H9 (cell line): ENCODE results near the gene DCHS2. TPM values are rescaled to one million over a fixed set of nuclear protein-coding genes. Genes with fewer than 3 reads are reported as not detected.

ENCODE experiments used
- DNase-seq: peaks from one replicate; pipeline ENCODE4 v3.0.0-alpha.2; 2017
- H2AFZ ChIP-seq: one replicate; pipeline ENCODE4 v1.6.1; 2013; ENCODE audit warnings: mild to moderate bottlenecking, low read length, control low read depth, moderate library complexity
- H2AK5ac ChIP-seq: 2 replicates; pipeline ENCODE4 v1.6.1; 2013; ENCODE audit warnings: low read length, control low read depth, mixed read lengths; ENCODE audit not compliant: insufficient read length
- H2BK120ac ChIP-seq: one replicate; pipeline ENCODE4 v1.6.1; 2013; ENCODE audit warnings: low read depth, mild to moderate bottlenecking, low read length, control low read depth, inconsistent platforms; ENCODE audit not compliant: poor library complexity, severe bottlenecking
- H2BK12ac ChIP-seq: 2 replicates; pipeline ENCODE4 v1.6.1; 2013; ENCODE audit warnings: low read length, control low read depth, mixed read lengths, low read depth; ENCODE audit not compliant: insufficient read length
- H2BK15ac ChIP-seq: 2 replicates; pipeline ENCODE4 v1.6.1; 2013; ENCODE audit warnings: low read depth, low read length, control low read depth
- H2BK20ac ChIP-seq: one replicate; pipeline ENCODE4 v1.6.1; 2013; ENCODE audit warnings: low read depth, mild to moderate bottlenecking, low read length, control low read depth, inconsistent platforms; ENCODE audit not compliant: poor library complexity, severe bottlenecking
- H2BK5ac ChIP-seq: 2 replicates; pipeline ENCODE4 v1.6.1; 2013; ENCODE audit warnings: low read length, control low read depth, mixed read lengths; ENCODE audit not compliant: insufficient read length
- H3K14ac ChIP-seq: 2 replicates; pipeline ENCODE4 v1.6.1; 2013; ENCODE audit warnings: low read length, control low read depth; ENCODE audit not compliant: insufficient read depth
- H3K18ac ChIP-seq: 2 replicates; pipeline ENCODE4 v1.6.1; 2013; ENCODE audit warnings: low read depth, mild to moderate bottlenecking, mixed read lengths, low read length, control low read depth; ENCODE audit not compliant: insufficient read length
- H3K23ac ChIP-seq: 2 replicates; pipeline ENCODE4 v1.6.1; 2013; ENCODE audit warnings: low read length, control low read depth, mixed read lengths, low read depth; ENCODE audit not compliant: insufficient read length
- H3K23me2 ChIP-seq: 2 replicates; pipeline ENCODE4 v1.6.1; 2013; ENCODE audit warnings: low read depth, mild to moderate bottlenecking, mixed read lengths, low read length, control low read depth; ENCODE audit not compliant: insufficient read length, poor library complexity, severe bottlenecking
- H3K27ac ChIP-seq: 2 replicates; pipeline ENCODE4 v1.5.1; 2013; ENCODE audit warnings: low read length, control low read depth, mixed read lengths, low read depth; ENCODE audit not compliant: insufficient read length
- H3K27me3 ChIP-seq: 2 replicates; pipeline ENCODE4 v1.6.1; 2013; ENCODE audit warnings: low read length, control low read depth, inconsistent platforms; ENCODE audit not compliant: insufficient read depth
- H3K4ac ChIP-seq: 2 replicates; pipeline ENCODE4 v1.6.1; 2013; ENCODE audit warnings: low read depth, mild to moderate bottlenecking, control low read depth, inconsistent platforms, low read length, moderate library complexity
- H3K4me1 ChIP-seq: 2 replicates; pipeline ENCODE4 v1.6.1; 2013; ENCODE audit warnings: low read length, control low read depth, inconsistent platforms; ENCODE audit not compliant: insufficient read depth
- H3K4me2 ChIP-seq: 2 replicates; pipeline ENCODE4 v1.6.1; 2013; ENCODE audit warnings: low read length, control low read depth, mixed read lengths; ENCODE audit not compliant: insufficient read length, insufficient read depth
- H3K56ac ChIP-seq: 2 replicates; pipeline ENCODE4 v1.6.1; 2013; ENCODE audit warnings: low read depth, mild to moderate bottlenecking, mixed read lengths, low read length, control low read depth; ENCODE audit not compliant: insufficient read length
- H3K79me1 ChIP-seq: 2 replicates; pipeline ENCODE4 v1.6.1; 2013; ENCODE audit warnings: low read depth, mild to moderate bottlenecking, moderate library complexity, low read length, control low read depth, inconsistent platforms; ENCODE audit not compliant: insufficient read depth, poor library complexity, severe bottlenecking
- H3K79me2 ChIP-seq: 2 replicates; pipeline ENCODE4 v1.6.1; 2013; ENCODE audit warnings: low read length, control low read depth, inconsistent platforms; ENCODE audit not compliant: insufficient read depth
- H3K9ac ChIP-seq: 2 replicates; pipeline ENCODE4 v1.6.1; 2013; ENCODE audit warnings: low read length, control low read depth, mixed read lengths; ENCODE audit not compliant: insufficient read length; ENCODE audit errors: extremely low read depth
- H3K9me3 ChIP-seq: one replicate; pipeline ENCODE4 v1.6.1; 2013; ENCODE audit warnings: low read depth, low read length, inconsistent platforms; ENCODE audit not compliant: control insufficient read depth
- H3T11ph ChIP-seq: one replicate; pipeline ENCODE4 v1.6.1; 2013; ENCODE audit warnings: mild to moderate bottlenecking, low read length, control low read depth, inconsistent platforms
- H4K20me1 ChIP-seq: one replicate; pipeline ENCODE4 v1.6.1; 2013; ENCODE audit not compliant: control insufficient read depth, insufficient read length, insufficient read depth
- H4K5ac ChIP-seq: 2 replicates; pipeline ENCODE4 v1.6.1; 2013; ENCODE audit warnings: low read depth, mild to moderate bottlenecking, mixed read lengths, low read length, control low read depth; ENCODE audit not compliant: insufficient read length
- H4K8ac ChIP-seq: replicated peaks from 2 replicates; pipeline ENCODE4 v1.6.1; 2013; ENCODE audit warnings: low read length, control low read depth, mixed read lengths, low read depth; ENCODE audit not compliant: insufficient read length
- H4K91ac ChIP-seq: 2 replicates; pipeline ENCODE4 v1.6.1; 2013; ENCODE audit warnings: low read depth, mild to moderate bottlenecking, moderate library complexity, mixed read lengths, low read length, control low read depth; ENCODE audit not compliant: insufficient read length
- H3K27ac Mint-ChIP-seq, 3 experiments: 2 replicates in 2 of 3; 3 replicates in 1 of 3; pipeline ENCODE4 v1.8.0; 2020 to 2021; ENCODE audit warnings: mixed read lengths in 3 of 3, mild to moderate bottlenecking in 1 of 3, moderate library complexity in 1 of 3
- H3K27me3 Mint-ChIP-seq: 2 replicates; pipeline ENCODE4 v1.8.0; 2021; ENCODE audit warnings: low read depth, mild to moderate bottlenecking, moderate library complexity, mixed read lengths
- H3K36me3 Mint-ChIP-seq, 3 experiments: 2 replicates in 2 of 3; 3 replicates in 1 of 3; pipeline ENCODE4 v1.8.0; 2020 to 2021; ENCODE audit warnings: low read depth in 3 of 3, mixed read lengths in 3 of 3; ENCODE audit not compliant: insufficient read depth in 1 of 3
- H3K4me1 Mint-ChIP-seq, 2 experiments: 2 replicates each; pipeline ENCODE4 v1.8.0; 2020; ENCODE audit warnings: mixed read lengths in 2 of 2
- H3K4me3 Mint-ChIP-seq, 2 experiments: 2 replicates in 1 of 2; 3 replicates in 1 of 2; pipeline ENCODE4 v1.8.0; 2020 to 2021; ENCODE audit warnings: mild to moderate bottlenecking in 2 of 2, mixed read lengths in 2 of 2, moderate library complexity in 1 of 2
- H3K9me3 Mint-ChIP-seq, 2 experiments: 2 replicates in 1 of 2; 3 replicates in 1 of 2; pipeline ENCODE4 v1.8.0; 2020; ENCODE audit warnings: mild to moderate bottlenecking in 2 of 2, mixed read lengths in 2 of 2, moderate library complexity in 1 of 2
- total RNA-seq: library from RNA; stranded (reverse); gene quantifications from 2 replicates; pipeline ENCODE4 v1.2.1, GENCODE V29; 2021
- TF ChIP-seq, protein P1 (sequence below): fragments of 200-600 bp; sonication (generic); conservative IDR thresholded peaks from 3 replicates; pipeline ENCODE4 v1.8.0; 2021; ENCODE audit warnings: antibody characterized with exemption, mild to moderate bottlenecking

Gene DCHS2
- total RNA-seq, 1 experiment from 2014 or later: 0.57 TPM

DNA sequence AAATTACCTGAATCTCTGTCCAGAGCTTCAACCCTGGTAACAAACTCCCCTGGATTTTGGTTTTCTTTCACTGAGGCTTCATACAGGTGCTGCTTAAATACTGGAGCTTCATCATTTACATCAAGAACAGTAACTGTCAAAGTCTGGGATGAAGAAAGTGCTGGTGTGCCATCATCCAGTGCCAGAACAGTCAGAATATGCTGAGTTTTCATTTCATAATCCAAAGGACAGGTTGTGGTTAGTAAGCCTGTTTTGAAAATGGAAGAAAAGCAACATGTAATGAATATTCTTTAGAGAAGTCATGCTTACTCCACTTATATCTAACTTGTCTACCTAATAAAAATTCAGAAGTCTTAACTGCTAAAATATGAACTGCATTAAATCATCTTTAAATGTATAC is 175.9 kb downstream of the DCHS2 start:
- Histone ChIP-seq H4K5ac (no peak overlapping the region), H2AK5ac (no peak overlapping the region), H2BK5ac (no peak overlapping the region), H3T11ph (no peak overlapping the region), H3K18ac (no peak overlapping the region), H4K91ac (no peak overlapping the region), H3K4ac (no peak overlapping the region), H4K20me1 (no peaks in the 10 kb centered on the region), H3K27ac (no peak overlapping the region), H2BK15ac (no peak overlapping the region), H3K14ac (no peak overlapping the region), H2AFZ (no peak overlapping the region), H3K79me2 (no peaks in the 10 kb centered on the region), H3K9ac (no peak overlapping the region), H3K23ac (no peak overlapping the region), H4K8ac (no peak overlapping the region), H2BK120ac (no peak overlapping the region), H3K27me3 (no peaks in the 10 kb centered on the region), H3K23me2 (no peaks in the 10 kb centered on the region), H3K56ac (no peak overlapping the region), H3K4me1 (no peaks in the 10 kb centered on the region), H2BK12ac (no peak overlapping the region), H3K79me1 (no peaks in the 10 kb centered on the region), H3K9me3 (no peaks in the 10 kb centered on the region), H3K4me2 (no peak overlapping the region), H2BK20ac (no peak overlapping the region)
- no peak overlapping the region for H3K4me3 Mint-ChIP-seq
- peaks cover 7% of the 10 kb centered on the region in 2 experiments; a peak in 4 of 5 replicates for H3K9me3 Mint-ChIP-seq
- H3K36me3 Mint-ChIP-seq: peaks cover 2 to 7% (median 5%) of the 10 kb centered on the region in 3 experiments; a peak in 4 of 7 replicates
- DNase-seq: no peak
- no peaks in the 10 kb centered on the region; the same call in 1 of the 2 replicates for H3K27me3 Mint-ChIP-seq
- TF ChIP-seq, protein P1, sequence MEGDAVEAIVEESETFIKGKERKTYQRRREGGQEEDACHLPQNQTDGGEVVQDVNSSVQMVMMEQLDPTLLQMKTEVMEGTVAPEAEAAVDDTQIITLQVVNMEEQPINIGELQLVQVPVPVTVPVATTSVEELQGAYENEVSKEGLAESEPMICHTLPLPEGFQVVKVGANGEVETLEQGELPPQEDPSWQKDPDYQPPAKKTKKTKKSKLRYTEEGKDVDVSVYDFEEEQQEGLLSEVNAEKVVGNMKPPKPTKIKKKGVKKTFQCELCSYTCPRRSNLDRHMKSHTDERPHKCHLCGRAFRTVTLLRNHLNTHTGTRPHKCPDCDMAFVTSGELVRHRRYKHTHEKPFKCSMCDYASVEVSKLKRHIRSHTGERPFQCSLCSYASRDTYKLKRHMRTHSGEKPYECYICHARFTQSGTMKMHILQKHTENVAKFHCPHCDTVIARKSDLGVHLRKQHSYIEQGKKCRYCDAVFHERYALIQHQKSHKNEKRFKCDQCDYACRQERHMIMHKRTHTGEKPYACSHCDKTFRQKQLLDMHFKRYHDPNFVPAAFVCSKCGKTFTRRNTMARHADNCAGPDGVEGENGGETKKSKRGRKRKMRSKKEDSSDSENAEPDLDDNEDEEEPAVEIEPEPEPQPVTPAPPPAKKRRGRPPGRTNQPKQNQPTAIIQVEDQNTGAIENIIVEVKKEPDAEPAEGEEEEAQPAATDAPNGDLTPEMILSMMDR: no peak
- H3K4me1 Mint-ChIP-seq: peaks cover 11 to 15% of the 10 kb centered on the region in 2 experiments
- no peak overlapping the region for H3K27ac Mint-ChIP-seq
